ENCODE results near the gene SEPHS2. TPM values are rescaled to one million over a fixed set of nuclear protein-coding genes. Genes with fewer than 3 reads are reported as not detected.
A peak's percentile ranks its signal among the peaks of the same experiment; 100 is the strongest.

Gene SEPHS2
- polyA plus RNA-seq, 2 of the 4 experiments (the other 2 are of a cell fraction): 47.8 to 72.6 TPM

GRCh38 chr16:30417529-30418349 is 27.9 kb downstream of the SEPHS2 start (continued):
- no peak for TF ChIP-seq HMGXB4 (CRISPR knock-in tag; IDR thresholded peaks at IDR 0.05; ENCODE audit: borderline replicate concordance)
- TF ChIP-seq RCOR1 (IDR thresholded peaks at IDR 0.05; ENCODE audit: low read depth, low read length): no peak
- peak; percentile 77 for TF ChIP-seq TP53 (CRISPR knock-in tag; IDR thresholded peaks at IDR 0.05)
- TF ChIP-seq ZC3H11A (IDR thresholded peaks at IDR 0.05): no peak
- TF ChIP-seq CBX2 (IDR thresholded peaks at IDR 0.05; ENCODE audit: borderline replicate concordance, low read depth): no peak
- TF ChIP-seq, protein P1, sequence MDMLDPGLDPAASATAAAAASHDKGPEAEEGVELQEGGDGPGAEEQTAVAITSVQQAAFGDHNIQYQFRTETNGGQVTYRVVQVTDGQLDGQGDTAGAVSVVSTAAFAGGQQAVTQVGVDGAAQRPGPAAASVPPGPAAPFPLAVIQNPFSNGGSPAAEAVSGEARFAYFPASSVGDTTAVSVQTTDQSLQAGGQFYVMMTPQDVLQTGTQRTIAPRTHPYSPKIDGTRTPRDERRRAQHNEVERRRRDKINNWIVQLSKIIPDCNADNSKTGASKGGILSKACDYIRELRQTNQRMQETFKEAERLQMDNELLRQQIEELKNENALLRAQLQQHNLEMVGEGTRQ (IDR thresholded peaks at IDR 0.05): no peak
- no peak for TF ChIP-seq FOXS1 (CRISPR knock-in tag; IDR thresholded peaks at IDR 0.05)
- no peak for TF ChIP-seq CEBPB (IDR thresholded peaks at IDR 0.05)
- no peak for TF ChIP-seq JUNB (IDR thresholded peaks at IDR 0.05)
- TF ChIP-seq RNF2 (IDR thresholded peaks at IDR 0.05; ENCODE audit: borderline replicate concordance, low read depth): peak; percentile 97; the same call in 1 of the 2 replicates
- TF ChIP-seq E2F6 (IDR thresholded peaks at IDR 0.05; ENCODE audit: borderline replicate concordance, low read depth): peak; percentile 64
- TF ChIP-seq NFE2L2 (conservative IDR thresholded peaks at IDR 0.05; ENCODE audit: low read length): no peak
- TF ChIP-seq NPAS2 (CRISPR knock-in tag; IDR thresholded peaks at IDR 0.05; ENCODE audit: borderline replicate concordance): peak; percentile 66; the same call in 1 of the 2 replicates
- TF ChIP-seq TFCP2L1 (CRISPR knock-in tag; IDR thresholded peaks at IDR 0.05): no peak; the same call in none of the 2 replicates
- TF ChIP-seq HOXB5 (CRISPR knock-in tag; IDR thresholded peaks at IDR 0.05): peak; percentile 77; the same call in 1 of the 2 replicates
- no peak for TF ChIP-seq CHD4 (IDR thresholded peaks at IDR 0.05; ENCODE audit: borderline replicate concordance)
- TF ChIP-seq HOXA7 (CRISPR knock-in tag; IDR thresholded peaks at IDR 0.05): no peak
- no peak for TF ChIP-seq ZSCAN20 (CRISPR knock-in tag; IDR thresholded peaks at IDR 0.05)
- peak; percentile 38; the same call in 1 of the 2 replicates for TF ChIP-seq GATA3 (IDR thresholded peaks at IDR 0.05; ENCODE audit: borderline replicate concordance)
- TF ChIP-seq KDM1A (IDR thresholded peaks at IDR 0.05; ENCODE audit: low read depth): peak; percentile 55; the same call in 1 of the 2 replicates
- TF ChIP-seq, protein P2, sequence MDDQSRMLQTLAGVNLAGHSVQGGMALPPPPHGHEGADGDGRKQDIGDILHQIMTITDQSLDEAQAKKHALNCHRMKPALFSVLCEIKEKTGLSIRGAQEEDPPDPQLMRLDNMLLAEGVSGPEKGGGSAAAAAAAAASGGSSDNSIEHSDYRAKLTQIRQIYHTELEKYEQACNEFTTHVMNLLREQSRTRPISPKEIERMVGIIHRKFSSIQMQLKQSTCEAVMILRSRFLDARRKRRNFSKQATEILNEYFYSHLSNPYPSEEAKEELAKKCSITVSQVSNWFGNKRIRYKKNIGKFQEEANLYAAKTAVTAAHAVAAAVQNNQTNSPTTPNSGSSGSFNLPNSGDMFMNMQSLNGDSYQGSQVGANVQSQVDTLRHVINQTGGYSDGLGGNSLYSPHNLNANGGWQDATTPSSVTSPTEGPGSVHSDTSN (IDR thresholded peaks at IDR 0.05): peak; percentile 59
- TF ChIP-seq POLR2AphosphoS2 (conservative IDR thresholded peaks at IDR 0.05; ENCODE audit: low read length): no peak
- TF ChIP-seq SREBF2 (IDR thresholded peaks at IDR 0.05): no peak
- TF ChIP-seq, protein P3, sequence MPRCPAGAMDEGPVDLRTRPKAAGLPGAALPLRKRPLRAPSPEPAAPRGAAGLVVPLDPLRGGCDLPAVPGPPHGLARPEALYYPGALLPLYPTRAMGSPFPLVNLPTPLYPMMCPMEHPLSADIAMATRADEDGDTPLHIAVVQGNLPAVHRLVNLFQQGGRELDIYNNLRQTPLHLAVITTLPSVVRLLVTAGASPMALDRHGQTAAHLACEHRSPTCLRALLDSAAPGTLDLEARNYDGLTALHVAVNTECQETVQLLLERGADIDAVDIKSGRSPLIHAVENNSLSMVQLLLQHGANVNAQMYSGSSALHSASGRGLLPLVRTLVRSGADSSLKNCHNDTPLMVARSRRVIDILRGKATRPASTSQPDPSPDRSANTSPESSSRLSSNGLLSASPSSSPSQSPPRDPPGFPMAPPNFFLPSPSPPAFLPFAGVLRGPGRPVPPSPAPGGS (IDR thresholded peaks at IDR 0.05): 0 out of 3 replicates have a peak, but pooled peaks have one; percentile 35
- no peak for TF ChIP-seq ZNF302 (CRISPR knock-in tag; IDR thresholded peaks at IDR 0.05)
- no peak for TF ChIP-seq PHF8 (IDR thresholded peaks at IDR 0.05; ENCODE audit: borderline replicate concordance, low read depth)
- no peak for TF ChIP-seq HES2 (IDR thresholded peaks at IDR 0.05)
- TF ChIP-seq CHD2 (IDR thresholded peaks at IDR 0.05; ENCODE audit: low read length, partially characterized antibody): no peak
- no peak for TF ChIP-seq HEYL (CRISPR knock-in tag; IDR thresholded peaks at IDR 0.05)
- peak; percentile 8 to 26; a peak in 2 of 5 replicates for TF ChIP-seq RAD21 (conservative IDR thresholded peaks at IDR 0.05 in 1 of 2, IDR thresholded peaks at IDR 0.05 in 1 of 2)
- peak; percentile 42; the same call in 2 of the 3 replicates for TF ChIP-seq SMC3 (IDR thresholded peaks at IDR 0.05)
- no peak for TF ChIP-seq HOXB13 (CRISPR knock-in tag; IDR thresholded peaks at IDR 0.05; ENCODE audit: low read depth)
- TF ChIP-seq, protein P4, sequence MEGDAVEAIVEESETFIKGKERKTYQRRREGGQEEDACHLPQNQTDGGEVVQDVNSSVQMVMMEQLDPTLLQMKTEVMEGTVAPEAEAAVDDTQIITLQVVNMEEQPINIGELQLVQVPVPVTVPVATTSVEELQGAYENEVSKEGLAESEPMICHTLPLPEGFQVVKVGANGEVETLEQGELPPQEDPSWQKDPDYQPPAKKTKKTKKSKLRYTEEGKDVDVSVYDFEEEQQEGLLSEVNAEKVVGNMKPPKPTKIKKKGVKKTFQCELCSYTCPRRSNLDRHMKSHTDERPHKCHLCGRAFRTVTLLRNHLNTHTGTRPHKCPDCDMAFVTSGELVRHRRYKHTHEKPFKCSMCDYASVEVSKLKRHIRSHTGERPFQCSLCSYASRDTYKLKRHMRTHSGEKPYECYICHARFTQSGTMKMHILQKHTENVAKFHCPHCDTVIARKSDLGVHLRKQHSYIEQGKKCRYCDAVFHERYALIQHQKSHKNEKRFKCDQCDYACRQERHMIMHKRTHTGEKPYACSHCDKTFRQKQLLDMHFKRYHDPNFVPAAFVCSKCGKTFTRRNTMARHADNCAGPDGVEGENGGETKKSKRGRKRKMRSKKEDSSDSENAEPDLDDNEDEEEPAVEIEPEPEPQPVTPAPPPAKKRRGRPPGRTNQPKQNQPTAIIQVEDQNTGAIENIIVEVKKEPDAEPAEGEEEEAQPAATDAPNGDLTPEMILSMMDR (IDR thresholded peaks at IDR 0.05): peak; percentile 34; the same call in 1 of the 3 replicates
- no peak for TF ChIP-seq MAFK (IDR thresholded peaks at IDR 0.05; ENCODE audit: partially characterized antibody)
- no peak for TF ChIP-seq CBX8 (IDR thresholded peaks at IDR 0.05)
